Measurements from ENCODE around the gene NLRP14.

DNA sequence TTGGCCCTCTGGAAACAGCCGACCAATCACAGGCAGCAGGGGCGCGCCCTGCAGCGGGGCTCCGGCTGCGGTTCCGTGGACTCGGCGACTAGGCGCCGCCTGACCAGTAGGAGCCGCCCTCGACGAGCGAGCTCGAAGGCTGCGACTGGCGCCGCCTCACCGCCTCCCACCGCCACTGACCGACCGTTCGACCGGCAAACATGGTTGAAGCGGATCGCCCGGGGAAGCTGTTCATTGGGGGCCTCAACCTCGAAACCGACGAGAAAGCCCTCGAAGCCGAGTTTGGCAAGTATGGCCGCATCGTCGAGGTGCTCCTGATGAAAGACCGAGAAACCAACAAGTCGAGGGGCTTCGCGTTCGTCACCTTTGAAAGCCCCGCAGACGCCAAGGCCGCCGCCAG, 68.6 kb downstream of the NLRP14 start, which contains the start of gene RBMXL2:
- TF ChIP-seq, protein P1, sequence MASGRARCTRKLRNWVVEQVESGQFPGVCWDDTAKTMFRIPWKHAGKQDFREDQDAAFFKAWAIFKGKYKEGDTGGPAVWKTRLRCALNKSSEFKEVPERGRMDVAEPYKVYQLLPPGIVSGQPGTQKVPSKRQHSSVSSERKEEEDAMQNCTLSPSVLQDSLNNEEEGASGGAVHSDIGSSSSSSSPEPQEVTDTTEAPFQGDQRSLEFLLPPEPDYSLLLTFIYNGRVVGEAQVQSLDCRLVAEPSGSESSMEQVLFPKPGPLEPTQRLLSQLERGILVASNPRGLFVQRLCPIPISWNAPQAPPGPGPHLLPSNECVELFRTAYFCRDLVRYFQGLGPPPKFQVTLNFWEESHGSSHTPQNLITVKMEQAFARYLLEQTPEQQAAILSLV (tag; IDR thresholded peaks at IDR 0.05): no peak
- TF ChIP-seq POLR3A (IDR thresholded peaks at IDR 0.05; ENCODE audit: borderline replicate concordance, extremely low read depth, insufficient read depth, insufficient read length) (no peak), EZH2 (IDR thresholded peaks at IDR 0.05; ENCODE audit: borderline replicate concordance, low read depth, low read length) (no peak), POLR2AphosphoS5 (IDR thresholded peaks at IDR 0.05; ENCODE audit: control insufficient read depth, insufficient read depth, low read depth, low read length) (no peak), FOXM1 (IDR thresholded peaks at IDR 0.05; ENCODE audit: low read depth) (no peak), FOXM1 (CRISPR knock-in tag; IDR thresholded peaks at IDR 0.05; ENCODE audit: low read depth) (no peak), MEIS2 (IDR thresholded peaks at IDR 0.05; ENCODE audit: partially characterized antibody) (no peak), LCOR (CRISPR knock-in tag; IDR thresholded peaks at IDR 0.05) (no peak), SP1 (CRISPR knock-in tag; IDR thresholded peaks at IDR 0.05) (no peak), ZBTB7A (IDR thresholded peaks at IDR 0.05; ENCODE audit: borderline replicate concordance, control insufficient read depth, low read depth, low read length) (no peak), ESRRB (CRISPR knock-in tag; IDR thresholded peaks at IDR 0.05; ENCODE audit: borderline replicate concordance) (no peak), FIP1L1 (IDR thresholded peaks at IDR 0.05; ENCODE audit: low read depth, low read length, poor library complexity, severe bottlenecking) (no peak)
- TF ChIP-seq, protein P2, sequence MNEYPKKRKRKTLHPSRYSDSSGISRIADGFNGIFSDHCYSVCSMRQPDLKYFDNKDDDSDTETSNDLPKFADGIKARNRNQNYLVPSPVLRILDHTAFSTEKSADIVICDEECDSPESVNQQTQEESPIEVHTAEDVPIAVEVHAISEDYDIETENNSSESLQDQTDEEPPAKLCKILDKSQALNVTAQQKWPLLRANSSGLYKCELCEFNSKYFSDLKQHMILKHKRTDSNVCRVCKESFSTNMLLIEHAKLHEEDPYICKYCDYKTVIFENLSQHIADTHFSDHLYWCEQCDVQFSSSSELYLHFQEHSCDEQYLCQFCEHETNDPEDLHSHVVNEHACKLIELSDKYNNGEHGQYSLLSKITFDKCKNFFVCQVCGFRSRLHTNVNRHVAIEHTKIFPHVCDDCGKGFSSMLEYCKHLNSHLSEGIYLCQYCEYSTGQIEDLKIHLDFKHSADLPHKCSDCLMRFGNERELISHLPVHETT (CRISPR knock-in tag; conservative IDR thresholded peaks at IDR 0.05 in 1 of 2, IDR thresholded peaks at IDR 0.05 in 1 of 2): no peak
- TF ChIP-seq, protein P3, sequence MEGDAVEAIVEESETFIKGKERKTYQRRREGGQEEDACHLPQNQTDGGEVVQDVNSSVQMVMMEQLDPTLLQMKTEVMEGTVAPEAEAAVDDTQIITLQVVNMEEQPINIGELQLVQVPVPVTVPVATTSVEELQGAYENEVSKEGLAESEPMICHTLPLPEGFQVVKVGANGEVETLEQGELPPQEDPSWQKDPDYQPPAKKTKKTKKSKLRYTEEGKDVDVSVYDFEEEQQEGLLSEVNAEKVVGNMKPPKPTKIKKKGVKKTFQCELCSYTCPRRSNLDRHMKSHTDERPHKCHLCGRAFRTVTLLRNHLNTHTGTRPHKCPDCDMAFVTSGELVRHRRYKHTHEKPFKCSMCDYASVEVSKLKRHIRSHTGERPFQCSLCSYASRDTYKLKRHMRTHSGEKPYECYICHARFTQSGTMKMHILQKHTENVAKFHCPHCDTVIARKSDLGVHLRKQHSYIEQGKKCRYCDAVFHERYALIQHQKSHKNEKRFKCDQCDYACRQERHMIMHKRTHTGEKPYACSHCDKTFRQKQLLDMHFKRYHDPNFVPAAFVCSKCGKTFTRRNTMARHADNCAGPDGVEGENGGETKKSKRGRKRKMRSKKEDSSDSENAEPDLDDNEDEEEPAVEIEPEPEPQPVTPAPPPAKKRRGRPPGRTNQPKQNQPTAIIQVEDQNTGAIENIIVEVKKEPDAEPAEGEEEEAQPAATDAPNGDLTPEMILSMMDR (IDR thresholded peaks at IDR 0.05 in 2 of 3, conservative IDR thresholded peaks at IDR 0.05 in 1 of 3; ENCODE audit: insufficient read depth in 2 of 3, low read depth in 1 of 3, low read length in 3 of 3): no peak
- TF ChIP-seq, protein P4, sequence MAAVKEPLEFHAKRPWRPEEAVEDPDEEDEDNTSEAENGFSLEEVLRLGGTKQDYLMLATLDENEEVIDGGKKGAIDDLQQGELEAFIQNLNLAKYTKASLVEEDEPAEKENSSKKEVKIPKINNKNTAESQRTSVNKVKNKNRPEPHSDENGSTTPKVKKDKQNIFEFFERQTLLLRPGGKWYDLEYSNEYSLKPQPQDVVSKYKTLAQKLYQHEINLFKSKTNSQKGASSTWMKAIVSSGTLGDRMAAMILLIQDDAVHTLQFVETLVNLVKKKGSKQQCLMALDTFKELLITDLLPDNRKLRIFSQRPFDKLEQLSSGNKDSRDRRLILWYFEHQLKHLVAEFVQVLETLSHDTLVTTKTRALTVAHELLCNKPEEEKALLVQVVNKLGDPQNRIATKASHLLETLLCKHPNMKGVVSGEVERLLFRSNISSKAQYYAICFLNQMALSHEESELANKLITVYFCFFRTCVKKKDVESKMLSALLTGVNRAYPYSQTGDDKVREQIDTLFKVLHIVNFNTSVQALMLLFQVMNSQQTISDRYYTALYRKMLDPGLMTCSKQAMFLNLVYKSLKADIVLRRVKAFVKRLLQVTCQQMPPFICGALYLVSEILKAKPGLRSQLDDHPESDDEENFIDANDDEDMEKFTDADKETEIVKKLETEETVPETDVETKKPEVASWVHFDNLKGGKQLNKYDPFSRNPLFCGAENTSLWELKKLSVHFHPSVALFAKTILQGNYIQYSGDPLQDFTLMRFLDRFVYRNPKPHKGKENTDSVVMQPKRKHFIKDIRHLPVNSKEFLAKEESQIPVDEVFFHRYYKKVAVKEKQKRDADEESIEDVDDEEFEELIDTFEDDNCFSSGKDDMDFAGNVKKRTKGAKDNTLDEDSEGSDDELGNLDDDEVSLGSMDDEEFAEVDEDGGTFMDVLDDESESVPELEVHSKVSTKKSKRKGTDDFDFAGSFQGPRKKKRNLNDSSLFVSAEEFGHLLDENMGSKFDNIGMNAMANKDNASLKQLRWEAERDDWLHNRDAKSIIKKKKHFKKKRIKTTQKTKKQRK (IDR thresholded peaks at IDR 0.05; ENCODE audit: borderline replicate concordance, low read depth, low read length): no peak

Measured in K562 (cell line).